Measurements from ENCODE around the gene FOXRED2. TPM values are rescaled to one million over a fixed set of nuclear protein-coding genes. Genes with fewer than 3 reads are reported as not detected.
A peak's percentile ranks its signal among the peaks of the same experiment; 100 is the strongest.

The FOXRED2 gene
- total RNA-seq, 1 donor from 2014 or later, result 23.1 TPM

DNA sequence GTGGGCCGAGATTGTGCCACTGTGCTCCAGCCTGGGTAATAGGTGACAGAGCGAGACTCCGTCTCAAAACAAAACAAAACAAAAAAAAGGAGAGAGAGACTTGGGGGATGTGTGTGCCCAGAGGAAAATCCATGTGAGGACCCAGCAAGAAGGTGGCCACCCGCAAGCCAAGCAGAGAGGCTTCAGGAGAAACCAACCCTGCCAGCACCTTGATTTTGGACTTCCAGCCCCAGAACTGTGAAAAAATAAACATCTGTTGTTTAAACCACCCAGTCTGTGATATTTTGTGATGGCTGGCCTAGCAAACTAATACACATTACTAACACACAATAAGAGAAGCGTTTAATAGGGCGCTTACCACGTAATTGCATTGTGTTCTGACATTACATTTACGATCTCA, 46.6 kb downstream of the FOXRED2 start:
- no peak for TF ChIP-seq CTCF (IDR thresholded peaks at IDR 0.05)
- no peak overlapping the region for H3K4me3 Mint-ChIP-seq (ENCODE audit: unreplicated experiment)
- no peak for DNase-seq (ENCODE audit: low spot score)
- no peaks in the 10 kb centered on the region for H3K27me3 Mint-ChIP-seq (ENCODE audit: low read depth)
- H3K4me1 Mint-ChIP-seq (ENCODE audit: low read depth), result peaks cover 54% of the 10 kb centered on the region
- H3K27ac Mint-ChIP-seq (ENCODE audit: unreplicated experiment), result no peak overlapping the region
- H3K36me3 Mint-ChIP-seq (ENCODE audit: low read depth), result no peaks in the 10 kb centered on the region
- no peaks in the 10 kb centered on the region for H3K9me3 Mint-ChIP-seq (ENCODE audit: low read depth)

- no peak for DNase-seq (ENCODE audit: low spot score)
- no peak for TF ChIP-seq CTCF (IDR thresholded peaks at IDR 0.05)
- Mint-ChIP-seq H3K27ac (ENCODE audit: unreplicated experiment) (peak overlapping the region; percentile 88), H3K27me3 (ENCODE audit: low read depth) (no peaks in the 10 kb centered on the region), H3K9me3 (ENCODE audit: low read depth) (no peaks in the 10 kb centered on the region), H3K36me3 (ENCODE audit: low read depth) (no peaks in the 10 kb centered on the region), H3K4me3 (ENCODE audit: unreplicated experiment) (no peak overlapping the region), H3K4me1 (ENCODE audit: low read depth) (peaks cover 52% of the 10 kb centered on the region)
Observed at GRCh38 chr22:36457688-36458450, 49.0 kb downstream of the FOXRED2 start.

DNA sequence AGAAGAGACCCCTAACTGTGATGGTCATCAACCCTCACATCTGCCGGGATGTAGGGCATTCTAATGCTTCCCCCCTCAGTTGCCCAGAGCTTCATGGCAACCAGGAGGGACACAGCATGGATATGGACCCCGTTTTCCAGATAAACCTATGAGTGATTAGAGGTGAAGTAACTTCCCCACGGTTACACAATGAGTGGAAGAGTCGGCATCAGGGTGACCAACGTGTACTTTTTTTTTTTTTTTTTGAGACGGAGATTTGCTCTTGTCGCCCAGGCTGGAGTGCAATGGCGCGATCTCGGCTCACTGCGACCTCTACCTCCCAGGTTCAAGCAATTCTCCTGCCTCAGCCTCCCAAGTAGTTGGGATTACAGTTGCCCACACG, 50.4 kb downstream of the FOXRED2 start:
- no peak overlapping the region for H3K27ac Mint-ChIP-seq (ENCODE audit: unreplicated experiment)
- no peaks in the 10 kb centered on the region for H3K9me3 Mint-ChIP-seq (ENCODE audit: low read depth)

GRCh38 chr22:36455571-36456463, 51.0 kb downstream of the FOXRED2 start:
- no peaks in the 10 kb centered on the region for H3K9me3 Mint-ChIP-seq (ENCODE audit: low read depth)
- peak overlapping the region; percentile 37 for H3K27ac Mint-ChIP-seq (ENCODE audit: unreplicated experiment)
- no peak overlapping the region for H3K4me3 Mint-ChIP-seq (ENCODE audit: unreplicated experiment)
- H3K27me3 Mint-ChIP-seq (ENCODE audit: low read depth), result no peaks in the 10 kb centered on the region
- no peaks in the 10 kb centered on the region for H3K36me3 Mint-ChIP-seq (ENCODE audit: low read depth)
- no peak for TF ChIP-seq CTCF (IDR thresholded peaks at IDR 0.05)
- DNase-seq (ENCODE audit: low spot score), result no peak
- H3K4me1 Mint-ChIP-seq (ENCODE audit: low read depth), result peaks cover 48% of the 10 kb centered on the region

More for the DNA sequence above, 50.4 kb downstream of the FOXRED2 start:
- Mint-ChIP-seq H3K4me3 (ENCODE audit: unreplicated experiment) (no peak overlapping the region), H3K27me3 (ENCODE audit: low read depth) (no peaks in the 10 kb centered on the region), H3K36me3 (ENCODE audit: low read depth) (no peaks in the 10 kb centered on the region), H3K4me1 (ENCODE audit: low read depth) (peaks cover 50% of the 10 kb centered on the region)
- no peak for DNase-seq (ENCODE audit: low spot score)
- no peak for TF ChIP-seq CTCF (IDR thresholded peaks at IDR 0.05)

GRCh38 chr22:36454916-36455570, 51.8 kb downstream of the FOXRED2 start:
- Mint-ChIP-seq H3K4me1 (ENCODE audit: low read depth) (peaks cover 48% of the 10 kb centered on the region), H3K27ac (ENCODE audit: unreplicated experiment) (peak overlapping the region; percentile 37), H3K9me3 (ENCODE audit: low read depth) (no peaks in the 10 kb centered on the region), H3K36me3 (ENCODE audit: low read depth) (no peaks in the 10 kb centered on the region), H3K4me3 (ENCODE audit: unreplicated experiment) (peak overlapping the region; percentile 52), H3K27me3 (ENCODE audit: low read depth) (no peaks in the 10 kb centered on the region)
- TF ChIP-seq CTCF (IDR thresholded peaks at IDR 0.05), result peak; percentile 29
- no peak for DNase-seq (ENCODE audit: low spot score)

Measured in chondrocyte (in vitro differentiated cells).